GM21737 (cell line): ENCODE data around the gene TEC.

ENCODE experiments used
- ATAC-seq: cut with Tn5 transposase; IDR thresholded peaks from one replicate; pipeline ENCODE4 v1.9.1; 2021; ENCODE audit warnings: mild to moderate bottlenecking, moderate library complexity; ENCODE audit not compliant: unreplicated experiment

The TEC gene

DNA sequence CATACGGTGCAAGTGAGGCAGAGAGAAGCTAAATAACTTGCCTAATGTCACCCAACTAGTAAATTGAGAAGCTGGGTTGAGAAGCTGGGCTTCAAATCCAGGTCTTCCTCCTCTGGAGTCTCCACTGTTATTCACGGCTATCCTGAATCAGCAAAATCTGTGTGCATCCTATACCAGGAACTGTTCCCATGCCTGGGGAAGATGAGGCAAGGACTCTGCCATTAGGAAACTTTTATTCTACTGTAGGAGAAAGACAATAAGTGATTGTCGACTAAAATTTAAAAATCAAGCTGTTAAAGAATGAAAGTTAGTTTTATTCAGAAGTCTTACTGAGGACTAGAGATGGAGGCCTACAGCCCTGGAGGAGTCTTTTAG lies 872 bp upstream of the TEC start:
- ATAC-seq: no peak

DNA sequence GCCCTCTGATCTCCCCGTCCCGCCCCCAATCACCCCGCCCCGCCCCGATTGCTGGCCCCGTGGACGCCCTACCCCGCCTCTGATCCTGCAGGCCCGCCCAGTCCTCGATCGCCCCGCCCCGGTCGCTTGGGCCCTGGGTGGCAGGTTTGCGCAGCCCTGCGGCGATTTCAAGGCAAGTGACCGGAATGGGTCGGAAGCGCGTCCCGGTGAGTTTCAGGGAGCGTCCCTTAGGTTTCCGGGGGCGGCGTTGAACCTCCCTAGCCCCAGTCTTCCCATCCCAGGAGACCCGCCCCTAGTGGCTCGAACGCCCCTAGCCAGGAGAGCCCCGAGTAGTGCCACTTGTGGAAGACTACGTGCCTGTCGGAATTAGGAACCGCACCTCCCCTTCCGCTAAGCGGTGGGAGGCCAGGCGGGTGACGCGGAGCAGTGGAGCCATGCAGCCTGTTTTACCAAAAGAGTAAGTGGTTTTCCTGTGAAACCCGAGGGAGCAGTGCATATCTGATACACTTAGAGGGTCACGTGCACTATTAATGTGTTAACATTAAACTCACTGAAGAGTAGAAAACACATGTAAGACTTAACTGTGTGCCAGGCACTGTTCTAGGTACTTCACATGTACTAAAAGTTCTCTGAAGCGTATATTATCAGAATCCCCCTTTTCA lies 354 bp upstream of the TEC start:
- ATAC-seq: peak; percentile 78

DNA sequence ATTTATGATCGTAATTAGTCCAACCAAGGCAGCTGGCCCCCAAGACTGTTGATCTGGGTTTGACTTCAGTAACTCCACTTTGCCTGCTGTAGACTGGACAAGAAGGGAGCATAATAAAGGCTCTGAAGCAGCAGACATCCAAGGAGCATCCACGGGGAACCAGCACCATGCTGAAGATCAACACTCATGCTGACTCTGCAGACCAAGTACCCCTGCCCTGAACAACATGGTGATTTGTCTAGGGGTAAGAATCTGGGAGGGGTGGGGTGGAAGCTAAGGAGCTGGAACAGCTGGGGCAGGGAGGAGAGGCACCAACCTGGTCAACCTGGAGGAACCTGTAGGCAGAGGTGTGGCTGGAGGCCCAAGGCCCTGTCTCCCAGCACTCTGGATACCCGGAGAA lies 2.1 kb downstream of the TEC start:
- ATAC-seq: no peak

DNA sequence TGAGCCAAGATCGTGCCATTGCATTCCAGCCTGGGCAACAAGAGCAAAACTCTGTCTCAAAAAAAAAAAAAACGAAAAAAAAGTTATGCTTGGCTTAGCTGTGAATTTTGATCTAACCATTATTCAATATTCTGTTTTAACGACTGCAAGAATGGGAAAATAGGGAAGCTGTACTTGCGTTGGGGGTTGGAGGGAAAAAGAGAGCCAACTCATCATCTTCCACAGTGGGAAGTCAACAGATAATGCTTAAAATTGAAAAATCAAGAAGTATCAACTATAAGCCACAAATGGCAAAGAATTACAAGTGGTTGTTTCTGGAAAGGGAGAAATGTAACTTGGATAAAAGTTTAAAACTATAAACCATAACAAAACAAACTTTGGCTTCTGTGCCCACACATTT lies 2.9 kb downstream of the TEC start:
- ATAC-seq: no peak

DNA sequence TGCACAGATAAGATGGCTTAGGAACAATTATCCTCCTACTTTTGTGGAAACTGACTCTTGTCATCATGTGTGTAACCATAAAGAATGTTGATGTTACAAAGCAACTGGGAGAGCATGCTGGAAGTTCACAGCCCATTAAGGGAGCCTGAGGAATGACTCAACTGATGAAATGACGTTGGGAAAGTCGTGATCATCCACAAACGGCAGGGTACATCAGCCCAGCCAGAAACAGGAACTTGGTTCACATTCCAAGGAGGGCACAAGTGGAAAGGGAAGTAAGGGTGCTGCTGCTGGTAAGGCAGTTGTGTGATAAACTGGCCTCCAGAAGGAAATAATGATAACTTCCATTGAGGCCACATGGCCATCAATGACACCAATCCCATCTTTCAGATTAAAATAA lies 6.7 kb downstream of the TEC start:
- no peak for ATAC-seq

DNA sequence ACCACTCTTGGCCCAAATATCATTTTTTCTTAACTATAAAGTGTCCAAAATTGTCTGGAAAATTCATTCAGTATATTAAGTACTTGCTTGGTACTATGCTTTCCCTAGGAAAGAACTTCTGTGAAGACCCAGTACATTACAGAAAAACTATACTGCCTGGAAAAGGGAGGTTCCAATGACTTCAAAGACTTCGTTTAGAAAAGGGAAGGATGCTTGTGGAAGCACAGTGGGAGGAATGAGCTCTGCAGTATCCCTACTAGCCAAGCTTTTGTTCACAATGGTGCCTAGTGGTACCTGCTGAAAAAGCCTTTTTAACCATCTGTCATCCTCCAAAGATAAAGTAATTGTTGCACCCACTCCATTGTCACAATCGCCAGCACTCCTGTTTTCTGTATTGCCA lies 7.2 kb downstream of the TEC start:
- ATAC-seq: no peak

DNA sequence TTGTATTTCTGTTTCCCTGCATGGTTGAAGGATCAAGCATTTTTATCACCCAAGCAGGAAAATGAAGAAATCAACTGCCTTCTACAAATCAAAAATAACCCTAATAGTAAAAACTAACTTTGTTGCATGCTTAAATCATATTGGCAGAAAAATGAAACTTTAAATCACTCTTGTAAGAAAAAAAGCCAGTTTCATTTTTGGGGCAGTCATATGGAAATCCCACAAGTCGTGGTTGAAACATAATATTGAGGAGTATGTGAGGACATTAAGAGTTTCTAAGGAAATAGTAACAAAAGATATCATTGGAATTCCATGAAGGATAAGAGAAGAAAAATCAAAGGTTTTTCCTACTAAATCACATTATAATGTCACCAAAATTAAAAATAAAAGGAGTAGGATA lies 8.4 kb downstream of the TEC start:
- ATAC-seq: no peak

DNA sequence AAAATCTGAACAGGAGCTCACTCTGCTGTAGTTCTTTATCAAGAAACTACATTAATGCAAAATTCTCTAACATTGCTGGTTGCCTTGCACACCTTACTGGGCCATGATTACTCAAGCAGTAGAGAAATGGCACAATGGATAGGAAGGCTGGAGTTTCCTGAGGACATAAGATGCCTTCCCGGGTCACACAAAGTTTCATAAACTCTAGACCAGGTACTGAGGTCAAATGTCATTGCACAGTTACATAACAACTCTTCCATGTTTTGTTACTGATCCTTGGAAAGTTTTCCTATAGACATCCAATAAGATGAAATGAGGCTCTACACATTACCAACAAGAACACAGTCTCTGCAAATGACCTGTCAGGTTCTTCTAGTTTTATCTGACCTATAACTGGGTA lies 9.9 kb downstream of the TEC start:
- no peak for ATAC-seq

DNA sequence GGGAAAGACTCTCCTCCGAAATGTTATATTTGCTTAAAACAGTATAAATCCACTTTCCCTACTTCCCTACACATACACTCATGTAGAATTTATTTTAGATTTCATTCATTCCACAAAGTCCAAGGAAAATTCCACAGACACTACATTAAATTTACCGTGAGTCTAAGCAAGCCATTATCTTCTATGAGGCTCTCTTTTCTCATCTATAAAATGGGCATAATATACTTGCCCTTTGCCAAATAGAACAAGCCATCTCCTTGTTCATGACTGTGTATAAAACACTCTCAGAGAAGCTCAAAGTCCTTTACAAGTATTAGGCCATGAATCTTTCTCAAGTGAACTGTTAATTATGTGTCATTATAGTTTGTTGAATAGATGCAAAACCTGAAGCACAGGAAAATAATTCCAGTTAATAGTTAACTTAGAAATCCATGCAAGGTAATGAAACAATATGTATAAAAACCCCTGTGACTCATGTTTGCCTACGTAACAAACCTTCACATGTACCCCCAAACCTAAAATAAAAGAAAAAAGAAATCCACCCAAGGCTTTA lies 10.7 kb downstream of the TEC start:
- no peak for ATAC-seq

DNA sequence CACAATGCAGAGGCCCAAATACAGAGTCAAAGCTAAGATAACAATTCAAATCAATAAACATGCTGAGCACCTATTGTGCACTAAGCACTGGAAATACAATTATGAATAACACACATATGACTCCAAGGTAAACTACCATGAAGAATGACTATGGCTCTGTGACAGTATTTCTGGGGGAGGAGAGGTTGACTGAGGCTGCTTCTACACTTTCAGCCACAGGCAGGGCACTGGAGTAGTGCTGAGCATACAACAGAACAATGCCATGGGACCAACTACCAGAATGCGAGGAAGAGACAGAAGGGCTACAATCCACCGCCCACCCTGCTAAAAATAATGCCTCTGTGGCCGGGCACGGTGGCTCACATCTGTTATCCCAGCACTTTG lies 13.7 kb downstream of the TEC start:
- ATAC-seq: no peak

DNA sequence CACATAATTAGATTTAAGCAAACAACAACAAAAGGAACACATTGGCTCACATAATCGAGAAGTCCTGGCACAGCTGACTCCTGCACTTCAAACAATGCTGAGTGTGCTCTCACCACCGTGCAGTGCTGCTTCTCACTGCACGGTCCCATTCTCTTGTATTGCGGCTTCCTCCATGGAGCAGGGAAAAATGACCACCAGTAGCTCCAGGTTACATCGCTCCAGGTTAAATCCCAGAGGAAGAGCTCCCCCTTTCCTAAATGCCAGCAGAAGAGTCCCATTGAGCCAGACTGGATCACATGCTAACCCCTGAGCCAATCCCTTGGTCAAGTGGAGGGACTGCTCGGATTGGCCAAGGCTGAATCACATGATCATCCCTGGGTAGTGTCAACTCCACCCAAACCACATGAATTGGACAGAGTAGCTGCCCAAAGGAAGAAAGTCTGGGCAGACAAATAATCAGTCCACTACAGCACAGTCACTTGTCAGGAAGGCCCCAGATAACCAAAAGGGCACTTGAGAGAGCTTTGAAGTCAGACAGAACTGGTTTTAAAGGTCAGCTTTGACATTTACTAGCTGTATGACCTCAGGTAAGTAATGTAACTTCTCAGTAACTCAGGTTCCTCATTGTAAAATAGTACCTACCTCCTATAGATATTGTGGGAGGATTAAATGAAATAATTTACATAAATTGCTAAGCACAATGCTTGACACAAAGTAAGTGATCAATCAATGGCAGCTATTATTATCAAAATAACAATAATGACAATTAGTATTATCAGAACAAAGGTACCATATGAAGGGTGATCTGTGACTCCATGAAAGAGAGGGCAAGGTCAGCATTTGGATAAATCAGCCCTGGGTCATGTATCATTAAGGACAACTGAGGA lies 14.3 kb downstream of the TEC start:
- ATAC-seq: no peak

DNA sequence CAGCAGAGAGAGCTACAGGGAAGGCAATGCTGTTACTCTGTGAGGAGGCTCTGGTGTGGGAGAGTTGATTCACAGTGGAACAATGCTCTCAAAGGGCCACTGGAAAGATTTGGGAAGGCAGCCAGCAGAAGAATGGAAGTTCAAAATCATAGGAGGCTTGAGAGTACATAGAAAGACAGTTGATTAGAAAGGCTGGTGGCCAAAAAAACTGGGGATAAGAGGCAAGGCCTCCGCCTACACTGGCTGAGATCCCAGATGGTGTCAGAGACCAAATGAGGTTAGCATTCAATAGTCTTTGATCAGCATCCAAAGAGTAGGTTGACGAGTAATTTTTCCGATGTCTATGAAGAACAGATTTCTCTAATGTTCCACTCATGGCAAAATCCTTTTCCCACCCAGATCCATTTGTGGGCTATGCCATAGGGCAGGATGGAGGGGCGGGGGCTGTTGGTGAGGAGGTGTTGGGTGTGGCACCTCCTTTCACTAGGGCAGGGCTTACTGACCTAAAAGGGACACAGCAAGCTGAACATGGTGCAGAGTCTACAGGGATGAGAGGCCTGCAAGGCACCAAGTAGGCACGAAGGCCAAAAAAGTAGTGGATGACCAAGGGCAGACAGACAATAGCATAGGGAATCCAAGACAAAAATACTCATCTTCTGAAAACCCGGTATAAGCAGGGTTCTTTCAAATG lies 15.1 kb downstream of the TEC start:
- no peak for ATAC-seq

DNA sequence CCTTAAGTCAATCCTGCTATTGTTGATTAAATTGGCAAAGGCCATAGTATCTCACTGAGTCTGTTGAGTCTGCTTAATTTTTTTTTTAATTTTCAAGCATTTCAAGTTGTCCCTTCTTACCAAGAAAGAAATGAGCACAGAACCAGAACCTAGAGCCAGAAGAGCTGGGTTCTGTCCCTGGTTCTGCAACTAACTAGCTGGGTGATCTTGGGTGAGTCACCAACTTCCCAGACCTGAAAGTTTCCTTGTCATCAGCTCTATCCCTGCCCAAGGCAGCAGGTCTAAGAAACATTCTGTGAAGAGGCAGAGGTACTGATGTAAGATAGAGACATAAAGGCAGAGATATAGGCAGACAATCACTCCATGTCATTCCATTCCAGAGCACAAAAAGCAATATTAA lies 17.3 kb downstream of the TEC start:
- no peak for ATAC-seq

DNA sequence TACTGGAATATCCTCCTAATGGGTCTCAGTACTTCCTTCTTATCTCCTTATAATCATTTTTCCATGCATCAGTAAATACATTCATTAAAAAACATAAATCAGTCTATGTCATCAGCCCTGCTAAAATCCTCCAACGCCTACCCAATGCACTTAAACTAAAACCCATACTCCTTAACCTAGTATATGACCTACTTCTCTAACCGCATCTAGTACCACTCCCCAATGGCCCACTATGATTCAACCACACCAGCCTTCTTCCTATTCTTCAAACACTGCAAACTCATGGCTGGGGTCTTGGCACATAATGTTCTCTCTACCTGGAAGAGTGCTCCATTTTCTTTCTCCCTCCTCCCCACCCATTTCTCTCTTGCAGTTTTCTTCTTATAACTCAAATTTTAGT lies 18.7 kb downstream of the TEC start:
- ATAC-seq: no peak

DNA sequence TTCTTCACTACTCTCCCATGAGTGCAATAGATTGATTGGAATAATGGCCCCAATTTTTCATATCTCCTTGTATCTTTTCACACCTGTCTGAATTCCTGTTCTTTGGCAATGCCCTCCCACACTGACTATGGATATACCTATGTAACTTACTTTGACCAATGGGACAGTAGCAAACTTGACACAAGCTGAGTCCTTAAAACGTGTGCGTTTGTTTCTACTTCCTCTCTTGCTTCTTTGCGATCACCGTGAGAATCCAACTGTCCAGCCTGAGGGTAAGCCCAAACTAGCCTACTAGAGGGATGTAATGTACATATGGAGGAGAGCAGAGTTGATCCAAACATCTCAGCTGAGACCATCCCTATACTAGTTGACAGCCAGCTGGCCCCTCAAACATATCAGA lies 19.3 kb downstream of the TEC start:
- ATAC-seq: no peak

DNA sequence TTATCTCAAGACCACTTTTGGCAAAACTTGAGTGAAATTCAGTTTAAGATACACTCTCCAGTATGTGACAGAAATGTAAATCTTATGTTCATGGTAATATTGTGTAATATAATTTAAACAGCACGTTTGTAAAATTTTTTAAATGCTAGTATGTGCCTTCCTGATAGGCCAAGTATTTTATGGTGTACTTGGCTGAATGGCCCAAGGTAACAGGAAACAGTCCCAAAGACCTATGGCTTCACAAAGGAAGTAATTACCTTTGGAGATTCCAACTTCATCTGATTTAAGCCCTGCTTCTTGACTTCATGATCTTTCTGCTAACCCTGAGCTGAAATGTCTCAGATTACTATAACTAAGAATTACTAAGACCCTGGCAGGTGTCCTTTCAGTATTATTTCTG lies 20.3 kb downstream of the TEC start:
- ATAC-seq: no peak

DNA sequence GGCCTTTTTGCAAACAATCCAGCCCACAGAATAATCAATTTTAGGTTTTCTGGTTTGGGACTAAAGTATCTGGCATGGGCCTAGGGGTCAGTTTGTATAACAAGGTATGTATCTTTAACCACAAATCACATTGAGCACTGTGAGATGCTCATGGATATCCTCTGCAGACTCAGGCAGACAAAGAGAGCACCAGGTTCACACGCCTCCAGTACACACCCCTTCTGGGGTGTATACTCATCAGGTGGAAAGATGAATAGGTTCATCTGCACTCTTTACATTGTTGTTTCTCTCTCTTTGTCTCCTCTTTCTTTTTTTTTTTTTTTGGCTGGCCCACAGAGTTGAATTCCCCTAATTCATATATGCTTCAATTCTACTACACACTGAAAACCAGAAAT lies 21.1 kb downstream of the TEC start:
- ATAC-seq: no peak

DNA sequence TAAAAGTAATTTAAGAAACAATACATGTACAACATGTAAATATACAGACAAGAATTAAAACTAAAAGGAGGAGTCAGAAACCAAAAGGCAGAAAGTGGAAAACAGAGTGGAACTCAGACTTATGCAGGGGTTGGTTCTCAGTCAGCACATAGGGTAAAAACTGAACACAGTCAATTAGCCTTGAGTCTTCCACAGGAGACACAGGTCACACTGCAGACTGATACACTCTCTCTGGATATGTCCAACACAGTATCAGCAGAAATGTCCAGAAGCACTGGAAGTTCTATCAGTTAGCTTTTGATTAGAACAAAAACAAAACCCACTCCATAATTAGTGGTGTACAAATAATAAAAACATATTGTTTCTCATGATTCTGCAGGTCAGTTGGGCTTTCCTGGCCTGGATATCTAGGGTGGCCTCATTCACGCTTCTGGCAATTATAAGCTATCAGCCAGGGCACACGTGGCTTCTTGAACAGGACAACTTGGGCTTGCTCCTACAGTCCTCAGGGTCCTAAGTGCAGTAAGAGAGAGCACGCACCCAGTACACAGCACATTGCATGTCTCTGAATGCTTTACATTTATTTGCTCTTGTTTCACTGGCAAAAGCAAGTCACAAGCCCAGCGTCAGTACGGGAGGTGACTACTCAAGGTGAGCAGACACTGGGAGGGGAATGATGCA lies 21.6 kb downstream of the TEC start:
- ATAC-seq: no peak

DNA sequence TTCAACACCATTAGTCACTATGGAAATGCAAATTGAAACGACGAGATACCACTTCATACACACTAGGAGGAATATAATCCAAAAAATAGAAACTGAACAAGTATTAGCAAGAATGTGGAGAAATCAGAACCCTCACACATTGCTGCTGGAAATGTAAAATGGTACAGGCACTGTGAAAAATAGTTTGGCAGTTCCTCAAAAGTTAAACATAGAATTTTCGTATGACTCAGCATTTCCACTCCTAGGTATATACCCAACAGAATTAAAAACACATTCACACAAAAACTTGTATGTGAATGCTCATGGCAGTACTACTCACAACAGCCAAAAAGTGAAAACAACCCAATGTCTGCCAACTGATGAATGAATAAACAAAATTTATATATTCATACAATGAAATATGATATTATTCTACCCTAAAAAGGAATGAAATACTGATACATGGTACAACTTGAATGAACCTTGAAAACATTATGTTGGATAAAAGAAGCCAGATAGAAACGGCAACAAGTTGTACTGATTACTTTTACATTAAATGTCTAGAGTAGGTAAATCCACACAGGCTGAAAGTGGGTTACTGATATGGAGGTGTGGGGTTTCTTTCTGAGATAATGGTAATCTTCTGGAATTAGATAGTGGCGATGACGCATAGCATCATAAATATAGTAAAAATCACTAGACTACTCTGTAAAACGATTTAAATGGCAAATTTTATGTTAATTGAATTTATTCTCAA lies 22.3 kb downstream of the TEC start:
- ATAC-seq: no peak

DNA sequence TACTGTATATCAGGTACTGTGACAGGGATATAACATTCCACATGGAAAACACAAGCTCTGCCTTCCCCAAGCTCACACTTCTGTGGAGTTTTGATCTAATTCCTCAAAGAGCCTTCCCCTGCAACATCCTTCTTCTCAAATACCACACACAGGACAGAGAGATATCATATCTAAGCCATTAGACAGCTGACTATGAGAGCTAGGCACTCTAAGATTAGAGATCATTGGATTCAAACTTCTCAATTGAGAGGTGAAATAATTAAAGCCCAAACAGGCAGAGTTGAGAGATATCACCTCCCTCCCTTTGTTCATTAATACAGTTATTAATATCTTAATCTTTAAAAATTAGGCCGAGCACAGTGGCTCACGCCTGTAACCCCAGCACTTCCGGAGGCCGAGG lies 25.0 kb downstream of the TEC start:
- ATAC-seq: no peak

DNA sequence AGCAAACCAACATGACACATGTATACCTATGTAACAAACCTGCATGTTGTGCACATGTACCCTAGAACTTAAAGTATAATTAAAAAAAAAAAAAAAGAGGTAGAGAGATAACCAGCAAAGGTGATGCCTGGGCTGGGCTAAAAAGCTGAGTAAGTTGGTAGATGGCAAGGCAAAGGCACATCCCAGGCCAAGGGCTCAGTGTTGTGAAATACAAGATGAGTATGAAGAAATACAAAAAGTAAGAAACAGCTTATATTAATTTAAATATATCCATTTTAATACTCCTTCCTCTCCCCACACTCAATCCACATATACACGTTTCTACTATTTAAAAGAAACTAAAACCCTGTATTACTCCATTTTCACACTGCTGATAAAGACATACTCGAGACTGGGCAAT lies 25.8 kb downstream of the TEC start:
- ATAC-seq: no peak
